HL-60 (cell line): ENCODE data around the gene KLK8.

ENCODE experiments used
- DNase-seq, 2 experiments: peaks; one replicate each; pipeline ENCODE4 v3.0.0-alpha.2; 2010 to 2020; ENCODE audit warnings: low read depth in 1 of 2, low spot score in 1 of 2
- H3K27ac ChIP-seq: fragments of 250-450 bp; sonication (Bioruptor Pico); replicated peaks from 2 replicates; pipeline ENCODE4 v1.5.1; 2020; ENCODE audit warnings: mild to moderate bottlenecking, moderate library complexity
- H3K27me3 ChIP-seq: fragments of 250-450 bp; sonication (Bioruptor Pico); 2 replicates; pipeline ENCODE4 v1.5.1; 2021; ENCODE audit warnings: mild to moderate bottlenecking, moderate library complexity; ENCODE audit not compliant: insufficient read depth, poor library complexity, severe bottlenecking
- H3K4me3 ChIP-seq: replicated peaks from 2 replicates; pipeline ENCODE4 v1.5.1; 2011; ENCODE audit warnings: mild to moderate bottlenecking, control low read depth, low read length; ENCODE audit not compliant: insufficient read depth
- GABPA ChIP-seq: IDR thresholded peaks from 2 replicates; pipeline ENCODE4 v1.6.1; 2012; ENCODE audit warnings: low read depth
- POLR2AphosphoS5 ChIP-seq: IDR thresholded peaks from 2 replicates; pipeline ENCODE4 v1.6.1; 2012; ENCODE audit warnings: low read depth
- REST ChIP-seq: IDR thresholded peaks from 2 replicates; pipeline ENCODE4 v1.6.1; 2012; ENCODE audit warnings: low read depth; ENCODE audit not compliant: insufficient replicate concordance
- SPI1 ChIP-seq: IDR thresholded peaks from 2 replicates; pipeline ENCODE4 v1.6.1; 2012; ENCODE audit warnings: low read depth, mild to moderate bottlenecking, borderline replicate concordance
- TF ChIP-seq, protein P1 (sequence below): IDR thresholded peaks from one replicate; pipeline ENCODE4 v1.5.1; 2011; ENCODE audit warnings: low read length, control low read depth, inconsistent platforms; ENCODE audit not compliant: insufficient read depth

KLK8 gene

DNA sequence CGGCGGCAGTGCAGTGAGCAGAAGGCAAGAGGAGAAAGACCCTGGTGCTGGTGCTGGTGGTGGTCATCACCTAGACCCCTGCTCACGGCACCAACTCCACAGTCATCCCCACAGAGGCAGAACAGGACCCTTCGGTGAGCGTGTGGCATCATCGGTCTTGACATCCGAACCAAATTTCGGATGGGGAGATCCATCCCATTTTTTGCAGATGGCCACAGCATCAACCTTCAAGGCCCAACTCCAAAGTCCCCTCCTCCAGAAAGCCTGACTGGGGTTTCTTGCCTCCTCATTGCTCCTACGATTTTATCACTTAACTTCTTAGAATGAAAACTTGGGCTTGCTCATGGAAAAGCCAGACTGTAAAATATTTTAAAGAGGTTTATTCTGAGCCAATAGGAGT, 42.1 kb upstream of the KLK8 start:
- no peak for DNase-seq
- Histone ChIP-seq H3K4me3 (no peak overlapping the region), H3K27me3 (peaks cover 6% of the 10 kb centered on the region), H3K27ac (no peak overlapping the region)
- TF ChIP-seq SPI1: no peak
- TF ChIP-seq POLR2AphosphoS5: no peak
- TF ChIP-seq, protein P1, sequence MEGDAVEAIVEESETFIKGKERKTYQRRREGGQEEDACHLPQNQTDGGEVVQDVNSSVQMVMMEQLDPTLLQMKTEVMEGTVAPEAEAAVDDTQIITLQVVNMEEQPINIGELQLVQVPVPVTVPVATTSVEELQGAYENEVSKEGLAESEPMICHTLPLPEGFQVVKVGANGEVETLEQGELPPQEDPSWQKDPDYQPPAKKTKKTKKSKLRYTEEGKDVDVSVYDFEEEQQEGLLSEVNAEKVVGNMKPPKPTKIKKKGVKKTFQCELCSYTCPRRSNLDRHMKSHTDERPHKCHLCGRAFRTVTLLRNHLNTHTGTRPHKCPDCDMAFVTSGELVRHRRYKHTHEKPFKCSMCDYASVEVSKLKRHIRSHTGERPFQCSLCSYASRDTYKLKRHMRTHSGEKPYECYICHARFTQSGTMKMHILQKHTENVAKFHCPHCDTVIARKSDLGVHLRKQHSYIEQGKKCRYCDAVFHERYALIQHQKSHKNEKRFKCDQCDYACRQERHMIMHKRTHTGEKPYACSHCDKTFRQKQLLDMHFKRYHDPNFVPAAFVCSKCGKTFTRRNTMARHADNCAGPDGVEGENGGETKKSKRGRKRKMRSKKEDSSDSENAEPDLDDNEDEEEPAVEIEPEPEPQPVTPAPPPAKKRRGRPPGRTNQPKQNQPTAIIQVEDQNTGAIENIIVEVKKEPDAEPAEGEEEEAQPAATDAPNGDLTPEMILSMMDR: no peak
- no peak for TF ChIP-seq REST
- no peak for TF ChIP-seq GABPA

DNA sequence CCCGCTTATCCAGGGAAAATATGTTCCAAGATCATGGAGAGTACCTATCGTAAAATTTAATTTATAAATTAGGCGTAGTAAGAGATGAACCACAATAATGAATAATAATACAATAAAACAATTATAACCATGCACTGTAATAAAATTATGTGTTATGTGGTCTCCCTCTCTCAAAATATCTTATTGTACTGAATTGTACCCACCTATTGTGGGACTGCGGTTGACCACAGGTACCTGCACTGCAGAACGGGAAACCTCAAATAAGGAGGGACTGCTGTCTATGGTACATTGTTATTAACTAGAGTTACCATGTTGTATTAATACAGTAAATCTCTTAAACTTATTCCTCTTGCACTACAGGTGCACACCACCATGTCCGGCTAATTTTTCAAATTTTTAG, 38.7 kb upstream of the KLK8 start:
- TF ChIP-seq GABPA (no peak), REST (no peak), SPI1 (no peak)
- TF ChIP-seq, protein P1: no peak
- DNase-seq: no peak
- Histone ChIP-seq H3K27ac (no peak overlapping the region), H3K4me3 (no peak overlapping the region), H3K27me3 (no peaks in the 10 kb centered on the region)

DNA sequence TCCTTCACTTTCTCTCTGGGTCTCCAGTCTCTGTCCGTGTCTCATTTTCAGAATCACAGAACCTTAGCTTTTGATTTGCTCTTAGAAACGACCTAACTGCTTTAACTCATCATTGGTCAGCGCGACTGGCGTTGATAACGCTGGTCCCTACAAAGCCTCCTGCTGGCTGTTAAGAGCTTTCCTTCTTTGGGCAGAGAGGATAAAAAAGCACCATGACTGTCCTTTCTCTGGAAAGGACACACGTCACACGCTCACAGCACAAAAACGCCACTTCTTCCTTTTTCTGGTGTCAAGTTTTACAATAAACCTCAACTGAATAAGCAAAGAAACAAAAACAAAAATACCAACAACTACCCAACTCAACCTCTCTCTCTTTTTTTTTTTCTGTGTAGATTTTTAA, 35.1 kb upstream of the KLK8 start:
- no peak overlapping the region for H3K4me3 ChIP-seq
- no peaks in the 10 kb centered on the region for H3K27me3 ChIP-seq
- no peak overlapping the region for H3K27ac ChIP-seq
- TF ChIP-seq SPI1 (no peak), GABPA (no peak), POLR2AphosphoS5 (no peak), REST (no peak)
- TF ChIP-seq, protein P1: no peak
- no peak for DNase-seq
